SK-N-SH (cell line): ENCODE data around the gene ANKRD40. TPM values are rescaled to one million over a fixed set of nuclear protein-coding genes. Genes with fewer than 3 reads are reported as not detected.
A peak's percentile ranks its signal among the peaks of the same experiment; 100 is the strongest.

ENCODE experiments used
- CTCF ChIA-PET: fragments of 300-600, 350-600 bp; formaldehyde crosslinking; extraction: SDS; loops from one replicate; lab custom pipeline; 2021; lab: Yijun Ruan, JAX
- POLR2A ChIA-PET: fragments of 350-600 bp; sonication (Branson Sonifier 250); formaldehyde crosslinking; extraction: SDS; loops from one replicate; lab custom pipeline; 2020; ENCODE audit warnings: antibody characterized with exemption, inconsistent platforms; lab: Yijun Ruan, JAX
- DNase-seq: peaks from one replicate; pipeline ENCODE4 v3.0.0; 2012
- H2AFZ ChIP-seq: fragments of 200-600 bp; sonication (generic); 2 replicates; pipeline ENCODE4 v1.8.1; 2016; ENCODE audit warnings: antibody characterized with exemption, mild to moderate bottlenecking, low read depth
- H3F3A ChIP-seq: fragments of 200-600 bp; sonication (generic); replicated peaks from 2 replicates; pipeline ENCODE3; 2016; ENCODE audit warnings: antibody characterized with exemption, mild to moderate bottlenecking; ENCODE audit not compliant: insufficient read depth
- H3K27ac ChIP-seq, 2 experiments: fragments of 200-500 bp in 1 of 2; fragments of 200-600 bp in 1 of 2; sonication (Bioruptor generic) in 1 of 2; sonication (generic), shearing (Covaris generic) in 1 of 2; 2 replicates each; pipeline versions ENCODE4 v1.5.1 to v1.6.1; 2014 to 2016; ENCODE audit warnings: low read depth in 2 of 2, inconsistent platforms in 1 of 2, low read length in 1 of 2, mild to moderate bottlenecking in 1 of 2, mixed read lengths in 1 of 2
- H3K27me3 ChIP-seq: fragments of 200-600 bp; sonication (generic), shearing (Covaris generic); 2 replicates; pipeline ENCODE4 v1.6.1; 2016; ENCODE audit warnings: mixed run types; ENCODE audit not compliant: insufficient read depth
- H3K36me3 ChIP-seq, 2 experiments: fragments of 200-500 bp in 1 of 2; fragments of 200-600 bp in 1 of 2; sonication (Bioruptor generic) in 1 of 2; sonication (generic) in 1 of 2; replicated peaks in 1 of 2; 2 replicates each; pipeline versions ENCODE3 to v1.5.1; 2014 to 2016; ENCODE audit warnings: low read length in 1 of 2, mild to moderate bottlenecking in 1 of 2; ENCODE audit not compliant: insufficient read depth in 2 of 2, control insufficient read depth in 1 of 2
- H3K4me1 ChIP-seq, 2 experiments: fragments of 200-500 bp in 1 of 2; fragments of 200-600 bp in 1 of 2; sonication (Bioruptor generic) in 1 of 2; sonication (generic), shearing (Covaris generic) in 1 of 2; 2 replicates each; pipeline versions ENCODE4 v1.5.1 to v1.6.1; 2014 to 2016; ENCODE audit warnings: low read depth in 1 of 2, low read length in 1 of 2, mixed run types in 1 of 2; ENCODE audit not compliant: insufficient read depth in 2 of 2, control insufficient read depth in 1 of 2
- H3K4me2 ChIP-seq: fragments of 200-600 bp; sonication (generic), shearing (Covaris generic); 2 replicates; pipeline ENCODE4 v1.6.1; 2017; ENCODE audit warnings: mixed run types
- H3K4me3 ChIP-seq, 2 experiments: fragments of 200-500 bp in 1 of 2; fragments of 200-600 bp in 1 of 2; sonication (Bioruptor generic) in 1 of 2; sonication (generic), shearing (Covaris generic) in 1 of 2; 2 replicates each; pipeline versions ENCODE4 v1.5.1 to v1.8.1; 2014 to 2016; ENCODE audit warnings: low read depth in 2 of 2, inconsistent platforms in 1 of 2, low read length in 1 of 2, mild to moderate bottlenecking in 1 of 2, mixed read lengths in 1 of 2, moderate library complexity in 1 of 2
- H3K79me2 ChIP-seq: fragments of 200-600 bp; sonication (generic); 2 replicates; pipeline ENCODE4 v1.8.1; 2017; ENCODE audit warnings: mild to moderate bottlenecking; ENCODE audit not compliant: insufficient read depth
- H3K9ac ChIP-seq: fragments of 200-600 bp; sonication (generic); 2 replicates; pipeline ENCODE4 v1.6.1; 2017; ENCODE audit warnings: mixed run types
- H3K9me2 ChIP-seq: fragments of 200-600 bp; sonication (generic); 2 replicates; pipeline ENCODE4 v1.6.1; 2017; ENCODE audit warnings: mixed run types
- H3K9me3 ChIP-seq: fragments of 200-600 bp; sonication (generic); 2 replicates; pipeline ENCODE4 v1.6.1; 2017; ENCODE audit warnings: mixed run types, mild to moderate bottlenecking, moderate library complexity
- H4K20me1 ChIP-seq: fragments of 200-600 bp; sonication (generic); 2 replicates; pipeline ENCODE4 v1.6.1; 2017; ENCODE audit warnings: mild to moderate bottlenecking, mixed run types; ENCODE audit not compliant: insufficient read depth
- CHD2 ChIP-seq: fragments of 150-350 bp; IDR thresholded peaks from 2 replicates; pipeline ENCODE4 v1.6.1; 2018; ENCODE audit warnings: low read length; ENCODE audit not compliant: partially characterized antibody
- ELF1 ChIP-seq: IDR thresholded peaks from 2 replicates; pipeline ENCODE4 v1.4.0; 2012
- EP300 ChIP-seq, 2 experiments: IDR thresholded peaks; 2 replicates each; pipeline versions ENCODE4 v1.4.0 to v1.6.1; 2012; ENCODE audit warnings: borderline replicate concordance in 1 of 2, low read depth in 1 of 2, low read length in 1 of 2
- EZH2phosphoT487 ChIP-seq: fragments of 200-600 bp; sonication (generic); IDR thresholded peaks from 2 replicates; pipeline ENCODE4 v1.6.1; 2017; ENCODE audit warnings: low read depth, mixed run types, mild to moderate bottlenecking, antibody characterized with exemption, moderate library complexity, borderline replicate concordance
- FOSL2 ChIP-seq: IDR thresholded peaks from 2 replicates; pipeline ENCODE4 v1.4.0; 2012; ENCODE audit warnings: low read depth, mild to moderate bottlenecking, moderate library complexity, borderline replicate concordance
- FOXM1 ChIP-seq: IDR thresholded peaks from 2 replicates; pipeline ENCODE4 v1.4.0; 2012; ENCODE audit warnings: low read depth, mild to moderate bottlenecking
- GABPA ChIP-seq: IDR thresholded peaks from 2 replicates; pipeline ENCODE4 v1.4.0; 2012; ENCODE audit warnings: low read depth, mild to moderate bottlenecking
- GATA2 ChIP-seq: sonication (generic); formaldehyde crosslinking; IDR thresholded peaks from 2 replicates; pipeline ENCODE4 v1.5.0; 2020; ENCODE audit warnings: mild to moderate bottlenecking, missing genetic modification reagents
- MEF2A ChIP-seq: IDR thresholded peaks from 2 replicates; pipeline ENCODE4 v1.4.0; 2012; ENCODE audit warnings: low read depth, borderline replicate concordance
- MXI1 ChIP-seq: IDR thresholded peaks from 2 replicates; pipeline ENCODE4 v1.6.1; 2012; ENCODE audit warnings: mild to moderate bottlenecking, low read depth, low read length, improper control_type of control experiment
- NRF1 ChIP-seq: IDR thresholded peaks from 2 replicates; pipeline ENCODE4 v1.6.1; 2012; ENCODE audit warnings: low read depth, mild to moderate bottlenecking, low read length
- POLR2AphosphoS5 ChIP-seq: IDR thresholded peaks from 2 replicates; pipeline ENCODE4 v1.6.1; 2012; ENCODE audit warnings: low read depth, low read length
- RAD21 ChIP-seq: IDR thresholded peaks from 2 replicates; pipeline ENCODE4 v1.6.1; 2012; ENCODE audit warnings: mild to moderate bottlenecking, low read length
- RCOR1 ChIP-seq: fragments of 150-350 bp; IDR thresholded peaks from 2 replicates; pipeline ENCODE4 v1.6.1; 2017; ENCODE audit warnings: antibody characterized with exemption, low read length
- RFX5 ChIP-seq: IDR thresholded peaks from 2 replicates; pipeline ENCODE4 v1.6.1; 2012; ENCODE audit warnings: mild to moderate bottlenecking, improper control_type of control experiment, low read length
- RXRA ChIP-seq: IDR thresholded peaks from 2 replicates; pipeline ENCODE4 v1.4.0; 2012; ENCODE audit warnings: low read depth, mild to moderate bottlenecking, borderline replicate concordance
- SIN3A ChIP-seq: IDR thresholded peaks from 2 replicates; pipeline ENCODE4 v1.6.1; 2012; ENCODE audit warnings: low read depth, mild to moderate bottlenecking, low read length, moderate library complexity, borderline replicate concordance
- TAF1 ChIP-seq: IDR thresholded peaks from 2 replicates; pipeline ENCODE4 v1.6.1; 2012; ENCODE audit warnings: low read depth, mild to moderate bottlenecking, low read length, moderate library complexity, borderline replicate concordance
- TCF12 ChIP-seq: IDR thresholded peaks from 2 replicates; pipeline ENCODE4 v1.4.0; 2012
- TEAD4 ChIP-seq: IDR thresholded peaks from 2 replicates; pipeline ENCODE4 v1.4.0; 2012; ENCODE audit warnings: mild to moderate bottlenecking, borderline replicate concordance; ENCODE audit not compliant: insufficient read depth
- YY1 ChIP-seq: IDR thresholded peaks from 2 replicates; pipeline ENCODE4 v1.4.0; 2012; ENCODE audit warnings: low read depth, mild to moderate bottlenecking
- WGBS: methylation state at CpG from one replicate; pipeline ENCODE4 v1.1.6; 2017; ENCODE audit warnings: low lambda C conversion rate; 5-methylcytosine and 5-hydroxymethylcytosine counted together
- polyA plus RNA-seq, 3 experiments: library from polyadenylated mRNA; depleted of rRNA; stranded (reverse); fragments of >200 nt; gene quantifications; 2 replicates each; pipeline ENCODE4 v1.2.3, GENCODE V29; 2012
- TF ChIP-seq, protein P1 (sequence below): IDR thresholded peaks from 2 replicates; pipeline ENCODE4 v1.4.0; 2012; ENCODE audit warnings: low read depth, borderline replicate concordance
- TF ChIP-seq, protein P2 (sequence below): fragments of 150-350 bp; IDR thresholded peaks from 2 replicates; pipeline ENCODE4 v1.6.1; 2017; ENCODE audit warnings: antibody characterized with exemption, low read length, low read depth, borderline replicate concordance
- TF ChIP-seq, protein P3 (sequence below): fragments of 150-350 bp; IDR thresholded peaks from 2 replicates; pipeline ENCODE4 v1.6.1; 2016; ENCODE audit warnings: mild to moderate bottlenecking, low read depth, low read length
- TF ChIP-seq, protein P4 (sequence below): IDR thresholded peaks from 2 replicates; pipeline ENCODE4 v1.4.0; 2012; ENCODE audit warnings: low read depth
- TF ChIP-seq, protein P5 (sequence below): IDR thresholded peaks from 2 replicates; pipeline ENCODE4 v1.4.0; 2012; ENCODE audit warnings: low read depth, borderline replicate concordance

Gene ANKRD40, protein sequence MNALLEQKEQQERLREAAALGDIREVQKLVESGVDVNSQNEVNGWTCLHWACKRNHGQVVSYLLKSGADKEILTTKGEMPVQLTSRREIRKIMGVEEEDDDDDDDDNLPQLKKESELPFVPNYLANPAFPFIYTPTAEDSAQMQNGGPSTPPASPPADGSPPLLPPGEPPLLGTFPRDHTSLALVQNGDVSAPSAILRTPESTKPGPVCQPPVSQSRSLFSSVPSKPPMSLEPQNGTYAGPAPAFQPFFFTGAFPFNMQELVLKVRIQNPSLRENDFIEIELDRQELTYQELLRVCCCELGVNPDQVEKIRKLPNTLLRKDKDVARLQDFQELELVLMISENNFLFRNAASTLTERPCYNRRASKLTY
- polyA plus RNA-seq (2012; rRNA removed): 33.6 and 46.3 TPM in 2 replicates
- 43.8 and 47.2 TPM in 2 replicates for polyA plus RNA-seq (2012; cell fraction: cytosol; rRNA removed)
- 20.8 and 38.1 TPM in 2 replicates for polyA plus RNA-seq (2012; cell fraction: nucleus; rRNA removed)

DNA sequence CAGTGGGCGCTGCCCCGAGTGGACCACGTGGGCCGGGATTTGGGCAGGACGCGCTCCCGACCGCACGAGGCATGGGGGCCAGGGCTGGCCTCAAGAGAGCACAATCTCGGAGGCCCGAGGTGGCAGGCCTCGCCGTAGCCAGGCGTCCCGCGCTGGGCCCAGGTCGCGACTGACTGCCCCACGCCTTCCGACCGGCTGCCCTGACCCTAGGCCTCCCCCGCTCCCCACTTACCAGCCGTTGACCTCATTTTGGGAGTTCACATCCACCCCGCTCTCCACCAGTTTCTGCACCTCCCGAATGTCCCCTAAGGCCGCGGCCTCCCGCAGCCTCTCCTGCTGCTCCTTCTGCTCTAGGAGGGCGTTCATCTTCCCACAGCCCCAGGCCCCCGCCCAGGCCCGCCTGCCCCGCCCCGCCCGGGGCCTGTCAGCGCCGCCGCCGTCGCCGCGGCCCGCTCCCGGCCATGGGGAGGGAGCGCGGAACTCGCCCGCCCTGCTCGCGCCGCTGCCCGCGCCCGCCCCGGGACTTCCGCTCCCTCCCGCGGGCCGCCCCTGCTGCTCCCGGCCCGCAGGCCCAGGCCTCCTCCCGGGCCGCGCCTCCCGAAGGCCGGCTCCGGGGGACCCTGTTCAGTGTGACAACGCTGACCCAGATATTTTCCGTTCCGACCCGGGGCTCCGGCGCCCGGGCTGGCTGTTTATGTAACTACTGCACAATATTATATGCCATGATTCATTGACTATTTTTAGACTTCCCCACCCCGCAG lies at the start of gene ANKRD40:
ANKRD40 (minus strand) TSS at position 626 of the 761 bp plus-strand sequence; CDS start at position 366, 260 bp downstream.
- WGBS: 1% methylated on average over 30 of the region's 74 CpGs
- TF ChIP-seq, protein P1, sequence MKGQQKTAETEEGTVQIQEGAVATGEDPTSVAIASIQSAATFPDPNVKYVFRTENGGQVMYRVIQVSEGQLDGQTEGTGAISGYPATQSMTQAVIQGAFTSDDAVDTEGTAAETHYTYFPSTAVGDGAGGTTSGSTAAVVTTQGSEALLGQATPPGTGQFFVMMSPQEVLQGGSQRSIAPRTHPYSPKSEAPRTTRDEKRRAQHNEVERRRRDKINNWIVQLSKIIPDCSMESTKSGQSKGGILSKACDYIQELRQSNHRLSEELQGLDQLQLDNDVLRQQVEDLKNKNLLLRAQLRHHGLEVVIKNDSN: peak; percentile 84
- peak; percentile 78; the same call in 1 of the 2 replicates for TF ChIP-seq YY1
- TF ChIP-seq, protein P2, sequence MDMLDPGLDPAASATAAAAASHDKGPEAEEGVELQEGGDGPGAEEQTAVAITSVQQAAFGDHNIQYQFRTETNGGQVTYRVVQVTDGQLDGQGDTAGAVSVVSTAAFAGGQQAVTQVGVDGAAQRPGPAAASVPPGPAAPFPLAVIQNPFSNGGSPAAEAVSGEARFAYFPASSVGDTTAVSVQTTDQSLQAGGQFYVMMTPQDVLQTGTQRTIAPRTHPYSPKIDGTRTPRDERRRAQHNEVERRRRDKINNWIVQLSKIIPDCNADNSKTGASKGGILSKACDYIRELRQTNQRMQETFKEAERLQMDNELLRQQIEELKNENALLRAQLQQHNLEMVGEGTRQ: peak; percentile 59; the same call in 1 of the 2 replicates
- TF ChIP-seq, protein P3, sequence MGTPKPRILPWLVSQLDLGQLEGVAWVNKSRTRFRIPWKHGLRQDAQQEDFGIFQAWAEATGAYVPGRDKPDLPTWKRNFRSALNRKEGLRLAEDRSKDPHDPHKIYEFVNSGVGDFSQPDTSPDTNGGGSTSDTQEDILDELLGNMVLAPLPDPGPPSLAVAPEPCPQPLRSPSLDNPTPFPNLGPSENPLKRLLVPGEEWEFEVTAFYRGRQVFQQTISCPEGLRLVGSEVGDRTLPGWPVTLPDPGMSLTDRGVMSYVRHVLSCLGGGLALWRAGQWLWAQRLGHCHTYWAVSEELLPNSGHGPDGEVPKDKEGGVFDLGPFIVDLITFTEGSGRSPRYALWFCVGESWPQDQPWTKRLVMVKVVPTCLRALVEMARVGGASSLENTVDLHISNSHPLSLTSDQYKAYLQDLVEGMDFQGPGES: no peak
- peak; percentile 65 for TF ChIP-seq RFX5
- no peak for TF ChIP-seq RAD21
- TF ChIP-seq CHD2: peak; percentile 87
- TF ChIP-seq SIN3A: peak; percentile 79
- 0 out of 2 replicates have a peak, but pooled peaks have one; percentile 28 for TF ChIP-seq TEAD4
- peak; percentile 98 for TF ChIP-seq TAF1
- peak; percentile 75; the same call in 1 of the 2 replicates for TF ChIP-seq RCOR1
- TF ChIP-seq, protein P4, sequence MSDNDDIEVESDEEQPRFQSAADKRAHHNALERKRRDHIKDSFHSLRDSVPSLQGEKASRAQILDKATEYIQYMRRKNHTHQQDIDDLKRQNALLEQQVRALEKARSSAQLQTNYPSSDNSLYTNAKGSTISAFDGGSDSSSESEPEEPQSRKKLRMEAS: peak; percentile 97
- no peak for TF ChIP-seq GATA2
- TF ChIP-seq RXRA: peak; percentile 43; the same call in 1 of the 2 replicates
- no peak for TF ChIP-seq FOXM1
- peak; percentile 66 for TF ChIP-seq ELF1
- TF ChIP-seq MXI1: peak; percentile 94
- no peak for TF ChIP-seq EZH2phosphoT487
- TF ChIP-seq, protein P5, sequence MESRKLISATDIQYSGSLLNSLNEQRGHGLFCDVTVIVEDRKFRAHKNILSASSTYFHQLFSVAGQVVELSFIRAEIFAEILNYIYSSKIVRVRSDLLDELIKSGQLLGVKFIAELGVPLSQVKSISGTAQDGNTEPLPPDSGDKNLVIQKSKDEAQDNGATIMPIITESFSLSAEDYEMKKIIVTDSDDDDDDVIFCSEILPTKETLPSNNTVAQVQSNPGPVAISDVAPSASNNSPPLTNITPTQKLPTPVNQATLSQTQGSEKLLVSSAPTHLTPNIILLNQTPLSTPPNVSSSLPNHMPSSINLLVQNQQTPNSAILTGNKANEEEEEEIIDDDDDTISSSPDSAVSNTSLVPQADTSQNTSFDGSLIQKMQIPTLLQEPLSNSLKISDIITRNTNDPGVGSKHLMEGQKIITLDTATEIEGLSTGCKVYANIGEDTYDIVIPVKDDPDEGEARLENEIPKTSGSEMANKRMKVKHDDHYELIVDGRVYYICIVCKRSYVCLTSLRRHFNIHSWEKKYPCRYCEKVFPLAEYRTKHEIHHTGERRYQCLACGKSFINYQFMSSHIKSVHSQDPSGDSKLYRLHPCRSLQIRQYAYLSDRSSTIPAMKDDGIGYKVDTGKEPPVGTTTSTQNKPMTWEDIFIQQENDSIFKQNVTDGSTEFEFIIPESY: 0 out of 2 replicates have a peak, but pooled peaks have one; percentile 54
- TF ChIP-seq TCF12: peak; percentile 78
- TF ChIP-seq NRF1: no peak
- peak; percentile 79 for TF ChIP-seq GABPA
- TF ChIP-seq POLR2AphosphoS5: no peak; the same call in 1 of the 2 replicates
- TF ChIP-seq FOSL2: peak; percentile 94
- TF ChIP-seq MEF2A: peak; percentile 100
- peak in 1 of 2 experiments; percentile 53; a peak in 1 of 4 replicates for TF ChIP-seq EP300 (IDR thresholded peaks at IDR 0.05; ENCODE audit: borderline replicate concordance in 1 of 2, low read depth in 1 of 2, low read length in 1 of 2)

More for the DNA sequence above, at the start of gene ANKRD40:
- Histone ChIP-seq H3K4me3 (peak within 1 kb of the TSS; percentile 65 to 80), H3K27ac (peak within 1 kb of the TSS; percentile 95 to 98), H2AFZ (peak within 1 kb of the TSS; percentile 87), H3K36me3 (peaks cover 14 to 27% of the 10 kb centered on the region in 2 experiments), H3K9me3 (no peaks in the 10 kb centered on the region), H3K4me2 (peak within 1 kb of the TSS; percentile 97), H3K9ac (peak within 1 kb of the TSS; percentile 92), H3K27me3 (no peaks in the 10 kb centered on the region), H3K4me1 (peaks cover 10 to 15% of the 10 kb centered on the region in 2 experiments), H3K79me2 (peaks cover 72% of the 10 kb centered on the region), H3K9me2 (no peaks in the 10 kb centered on the region), H3F3A (peaks cover 22% of the 10 kb centered on the region), H4K20me1 (peaks cover 20% of the 10 kb centered on the region)
- CTCF ChIA-PET: interaction anchor here (1.1 to 7.5 kb wide), 5 partner anchors 12 to 228 kb away, joined by 4 to 90 read pairs (median 19); partner anchors contain the start of gene RSAD1
- POLR2A ChIA-PET: interaction anchor here (0.6 to 3.9 kb wide), 4 partner anchors 11 to 68 kb away, joined by 3 to 27 read pairs (median 4); partner anchors contain the start of gene LUC7L3
- DNase-seq: peak; percentile 96
